ENCODE measurements around the gene UBC.
"Not testable (repeated sequence)": the region's sequence is repeated elsewhere in the genome, so short reads cannot be mapped to it uniquely, and the experiment has no call there.

Gene UBC

GRCh38 chr12:124919521-124920352 is 5.3 kb upstream of the UBC start:
- peaks cover 55% of the 10 kb centered on the region for H3F3A ChIP-seq (ENCODE audit: control insufficient read depth, insufficient read depth)
- peak overlapping the region; percentile 97 for H3K4me3 ChIP-seq (ENCODE audit: low read length)
- peak overlapping the region; percentile 73 for H3K4me2 ChIP-seq (ENCODE audit: low read length)
- H3K27me3 ChIP-seq (ENCODE audit: control insufficient read depth, low read length), result no peaks in the 10 kb centered on the region
- TF ChIP-seq CTCF (IDR thresholded peaks at IDR 0.05; ENCODE audit: low read depth, low read length, poor library complexity, severe bottlenecking) (no peak), EZH2phosphoT487 (IDR thresholded peaks at IDR 0.05; ENCODE audit: borderline replicate concordance, low read length) (no peak)
- H3K36me3 ChIP-seq (ENCODE audit: control insufficient read depth, low read length), result no peaks in the 10 kb centered on the region
- peaks cover 79% of the 10 kb centered on the region for H3K4me1 ChIP-seq (ENCODE audit: control insufficient read depth, low read length)
- no peaks in the 10 kb centered on the region for H4K20me1 ChIP-seq (ENCODE audit: control insufficient read depth, insufficient read depth, low read depth, low read length)
- no peaks in the 10 kb centered on the region for H3K9me2 ChIP-seq (replicated peaks; ENCODE audit: control insufficient read depth, low read length)
- peak overlapping the region; percentile 98 for H3K27ac ChIP-seq (ENCODE audit: low read depth, low read length)
- no peaks in the 10 kb centered on the region for H3K9me3 ChIP-seq (ENCODE audit: control insufficient read depth, insufficient read depth, low read length)
- H3K79me2 ChIP-seq (ENCODE audit: control insufficient read depth, low read length), result peaks cover 14% of the 10 kb centered on the region

- H3F3A ChIP-seq (ENCODE audit: control insufficient read depth, insufficient read depth), result peaks cover 57% of the 10 kb centered on the region
- H3K36me3 ChIP-seq (ENCODE audit: control insufficient read depth, low read length); H3K9me2 ChIP-seq (replicated peaks; ENCODE audit: control insufficient read depth, low read length); H3K9me3 ChIP-seq (ENCODE audit: control insufficient read depth, insufficient read depth, low read length); H4K20me1 ChIP-seq (ENCODE audit: control insufficient read depth, insufficient read depth, low read depth, low read length); H3K27me3 ChIP-seq (ENCODE audit: control insufficient read depth, low read length): not testable (repeated sequence)
- peak overlapping the region; percentile 97 for H3K4me3 ChIP-seq (ENCODE audit: low read length)
- peaks cover 25% of the 10 kb centered on the region for H3K79me2 ChIP-seq (ENCODE audit: control insufficient read depth, low read length)
- peak overlapping the region; percentile 98 for H3K27ac ChIP-seq (ENCODE audit: low read depth, low read length)
- peaks cover 77% of the 10 kb centered on the region for H3K4me1 ChIP-seq (ENCODE audit: control insufficient read depth, low read length)
- peak overlapping the region; percentile 73 for H3K4me2 ChIP-seq (ENCODE audit: low read length)
Observed at GRCh38 chr12:124918622-124918988, 4.2 kb upstream of the UBC start.

- H3F3A ChIP-seq (ENCODE audit: control insufficient read depth, insufficient read depth), result peaks cover 60% of the 10 kb centered on the region
- H3K36me3 ChIP-seq (ENCODE audit: control insufficient read depth, low read length), result peaks cover 14% of the 10 kb centered on the region
- peaks cover 81% of the 10 kb centered on the region for H3K4me1 ChIP-seq (ENCODE audit: control insufficient read depth, low read length)
- no peaks in the 10 kb centered on the region for H3K9me3 ChIP-seq (ENCODE audit: control insufficient read depth, insufficient read depth, low read length)
- H3K4me3 ChIP-seq (ENCODE audit: low read length), result peak overlapping the region; percentile 97
- peaks cover 30% of the 10 kb centered on the region for H3K79me2 ChIP-seq (ENCODE audit: control insufficient read depth, low read length)
- H3K4me2 ChIP-seq (ENCODE audit: low read length), result peak overlapping the region; percentile 73
- peak overlapping the region; percentile 98 for H3K27ac ChIP-seq (ENCODE audit: low read depth, low read length)
- TF ChIP-seq CTCF (IDR thresholded peaks at IDR 0.05; ENCODE audit: low read depth, low read length, poor library complexity, severe bottlenecking) (no peak), EZH2phosphoT487 (IDR thresholded peaks at IDR 0.05; ENCODE audit: borderline replicate concordance, low read length) (no peak)
- H3K27me3 ChIP-seq (ENCODE audit: control insufficient read depth, low read length), result no peaks in the 10 kb centered on the region; the same call in 1 of the 2 replicates
- H3K9me2 ChIP-seq (replicated peaks; ENCODE audit: control insufficient read depth, low read length), result no peaks in the 10 kb centered on the region
- peaks cover 12% of the 10 kb centered on the region for H4K20me1 ChIP-seq (ENCODE audit: control insufficient read depth, insufficient read depth, low read depth, low read length)
Observed at GRCh38 chr12:124917841-124918621, 3.6 kb upstream of the UBC start.
